HG03280 (cell line): Measurements from ENCODE around the gene IGF1R.
A peak's percentile ranks its signal among the peaks of the same experiment; 100 is the strongest.
"Not testable (repeated sequence)": the region's sequence is repeated elsewhere in the genome, so short reads cannot be mapped to it uniquely, and the experiment has no call there.

Experiments
- ATAC-seq: cut with Tn5 transposase; IDR thresholded peaks from one replicate; pipeline ENCODE4 v1.9.1; 2021; ENCODE audit warnings: mild to moderate bottlenecking, moderate library complexity; ENCODE audit not compliant: unreplicated experiment

Gene IGF1R

DNA sequence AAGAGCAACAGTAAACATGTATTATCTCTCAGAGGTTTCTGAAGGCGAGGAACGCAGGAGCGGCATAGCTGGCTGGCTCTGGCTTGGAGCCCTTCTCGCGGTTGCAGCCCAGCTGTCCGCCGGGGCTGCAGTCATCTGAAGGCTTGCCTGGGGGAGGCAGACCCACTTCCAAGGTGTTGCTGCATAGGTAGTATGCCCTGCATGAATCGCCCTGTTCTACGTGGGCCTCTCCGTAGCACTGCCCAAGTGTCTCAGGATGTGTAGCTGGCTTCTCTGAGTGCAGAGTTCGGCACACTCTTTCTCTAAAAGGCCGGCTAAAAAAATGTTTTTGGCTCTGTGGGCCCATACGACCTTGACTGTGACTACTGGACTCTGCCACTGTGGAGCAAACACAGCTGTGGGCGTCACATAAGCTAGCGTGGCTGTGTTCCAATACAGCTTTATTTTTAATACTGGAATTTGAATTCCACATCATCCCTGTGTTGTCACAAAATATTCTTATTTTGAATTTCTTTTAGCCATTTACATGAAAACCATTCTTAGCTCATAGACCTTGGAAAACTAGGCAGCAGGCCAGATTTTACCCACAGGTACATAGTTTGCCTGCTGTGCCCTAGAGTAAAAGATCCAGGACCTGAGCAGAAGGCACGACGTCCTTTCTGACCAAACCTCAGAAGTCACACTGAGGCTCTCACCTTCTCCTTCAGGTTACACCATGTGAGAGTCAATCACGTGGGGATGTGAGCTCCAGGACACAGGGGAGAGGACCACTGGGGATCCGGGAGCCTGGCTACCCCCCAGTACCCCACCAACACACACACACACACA lies 303.4 kb downstream of the IGF1R start:
- no peak for ATAC-seq

DNA sequence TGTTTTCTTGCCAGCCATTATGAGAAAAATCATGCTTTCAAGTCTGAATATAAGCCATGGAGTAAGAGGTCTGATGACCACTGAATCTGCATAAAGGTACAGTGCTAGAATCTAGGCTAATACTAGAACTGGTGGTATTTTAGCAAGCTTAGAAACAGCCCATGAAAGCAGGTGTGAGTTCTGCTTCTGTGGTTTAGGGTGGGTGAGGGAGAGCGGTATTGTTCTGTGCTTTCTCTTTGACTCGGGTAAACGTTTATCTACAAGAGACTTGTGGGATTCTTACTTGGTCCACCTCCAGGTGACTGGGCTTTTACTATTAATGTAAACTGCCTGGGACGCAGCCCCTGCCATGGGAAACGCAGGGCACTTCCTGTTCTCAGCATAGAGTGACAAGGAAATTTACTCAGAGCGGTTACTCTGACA lies 304.1 kb downstream of the IGF1R start:
- ATAC-seq, result peak; percentile 97

DNA sequence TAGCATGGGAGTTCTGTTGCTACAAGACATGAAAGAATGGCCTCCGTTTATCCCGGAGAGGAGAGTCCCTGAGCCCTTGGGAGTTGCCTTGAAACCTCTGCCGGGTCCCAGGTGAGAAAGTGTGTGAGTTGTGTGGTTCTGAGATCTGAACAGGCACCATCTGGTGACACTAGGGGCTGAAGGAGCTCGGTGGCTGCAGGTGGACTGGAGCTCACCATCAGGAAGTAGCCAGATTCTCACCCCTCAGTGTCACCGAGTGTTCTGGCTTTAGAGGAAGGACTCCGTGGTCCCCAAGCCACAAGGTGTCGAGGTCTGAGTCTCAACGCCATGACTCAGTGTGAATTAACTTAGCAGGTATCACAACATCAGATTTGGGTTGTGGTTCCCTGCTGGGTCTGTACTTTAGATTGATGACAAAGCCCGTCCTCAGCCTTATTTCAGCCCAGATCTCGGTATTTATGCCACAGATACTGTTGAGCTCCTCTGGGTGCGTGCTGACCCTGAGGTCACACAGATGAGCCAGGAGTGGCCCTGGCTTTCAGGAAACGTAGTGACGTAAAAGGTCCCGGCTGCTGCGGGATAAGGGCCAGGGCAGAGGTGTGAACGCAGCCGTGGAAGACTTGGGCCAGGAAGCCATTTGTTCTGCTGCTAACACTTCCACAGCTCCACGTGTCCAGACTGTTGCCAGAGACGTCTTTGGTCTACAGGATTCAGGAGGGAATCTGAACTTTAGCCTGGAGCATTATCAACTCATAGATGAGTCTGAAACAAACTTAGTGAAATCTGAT lies 304.9 kb downstream of the IGF1R start:
- peak; percentile 36 for ATAC-seq

DNA sequence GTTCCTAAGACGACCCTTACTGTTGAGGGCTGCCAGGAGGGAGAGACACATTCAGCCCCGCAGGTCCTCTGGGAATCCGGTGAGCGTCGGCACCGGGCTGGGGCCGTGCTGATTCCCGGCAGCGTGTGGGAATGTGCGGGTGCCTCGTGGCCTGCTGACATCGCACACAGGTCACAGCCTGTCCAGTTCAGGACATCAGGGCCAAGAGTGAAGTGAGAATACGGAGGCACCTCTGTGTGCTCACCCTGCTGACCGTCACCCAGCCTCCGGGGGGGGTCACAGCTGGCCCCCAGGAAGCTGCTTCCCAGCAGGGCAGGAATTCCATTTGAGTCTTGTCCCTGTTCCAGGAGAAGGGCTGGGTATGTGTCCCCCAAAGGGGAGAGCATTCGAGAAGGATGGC lies 305.6 kb downstream of the IGF1R start:
- ATAC-seq, result no peak

DNA sequence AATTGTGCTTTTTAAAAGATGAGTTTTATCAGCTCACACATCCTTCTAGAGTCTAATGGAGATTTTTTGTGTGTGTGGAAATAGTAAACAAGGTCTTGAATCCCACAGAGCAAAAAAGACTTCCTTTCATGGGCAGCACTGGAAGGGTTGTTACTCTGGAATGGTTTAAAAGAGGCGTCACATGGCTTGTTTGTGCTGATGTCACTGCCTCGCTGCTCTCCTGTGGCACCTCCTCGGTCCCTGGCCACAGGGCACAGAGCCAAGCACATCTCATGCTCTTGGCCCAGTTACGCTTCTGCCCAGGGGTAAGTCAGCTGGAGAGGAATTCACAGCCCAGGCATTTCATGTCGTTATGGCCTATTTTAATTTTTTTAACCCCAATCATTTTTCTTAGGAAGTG lies 306.1 kb downstream of the IGF1R start:
- ATAC-seq, result no peak

DNA sequence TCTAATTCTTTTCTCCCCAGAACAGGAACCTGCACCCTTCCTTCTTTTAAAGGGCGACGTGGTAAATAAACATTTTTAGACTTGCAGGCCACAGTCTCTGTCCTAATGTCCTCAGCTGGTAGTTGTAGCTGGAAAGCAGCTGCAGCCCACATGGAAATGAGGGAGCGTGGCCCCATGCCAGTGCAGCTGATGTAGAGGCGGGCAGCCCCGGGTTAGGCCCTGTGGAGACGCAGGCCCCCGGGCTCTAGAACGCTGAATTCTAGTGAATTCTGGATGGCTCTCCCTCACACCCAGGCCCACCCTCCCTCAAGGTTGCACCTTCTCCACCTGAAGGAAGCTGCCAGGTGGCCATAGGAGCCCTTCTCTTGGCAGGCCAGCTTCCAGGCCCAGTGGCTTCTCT lies 307.0 kb downstream of the IGF1R start:
- no peak for ATAC-seq

DNA sequence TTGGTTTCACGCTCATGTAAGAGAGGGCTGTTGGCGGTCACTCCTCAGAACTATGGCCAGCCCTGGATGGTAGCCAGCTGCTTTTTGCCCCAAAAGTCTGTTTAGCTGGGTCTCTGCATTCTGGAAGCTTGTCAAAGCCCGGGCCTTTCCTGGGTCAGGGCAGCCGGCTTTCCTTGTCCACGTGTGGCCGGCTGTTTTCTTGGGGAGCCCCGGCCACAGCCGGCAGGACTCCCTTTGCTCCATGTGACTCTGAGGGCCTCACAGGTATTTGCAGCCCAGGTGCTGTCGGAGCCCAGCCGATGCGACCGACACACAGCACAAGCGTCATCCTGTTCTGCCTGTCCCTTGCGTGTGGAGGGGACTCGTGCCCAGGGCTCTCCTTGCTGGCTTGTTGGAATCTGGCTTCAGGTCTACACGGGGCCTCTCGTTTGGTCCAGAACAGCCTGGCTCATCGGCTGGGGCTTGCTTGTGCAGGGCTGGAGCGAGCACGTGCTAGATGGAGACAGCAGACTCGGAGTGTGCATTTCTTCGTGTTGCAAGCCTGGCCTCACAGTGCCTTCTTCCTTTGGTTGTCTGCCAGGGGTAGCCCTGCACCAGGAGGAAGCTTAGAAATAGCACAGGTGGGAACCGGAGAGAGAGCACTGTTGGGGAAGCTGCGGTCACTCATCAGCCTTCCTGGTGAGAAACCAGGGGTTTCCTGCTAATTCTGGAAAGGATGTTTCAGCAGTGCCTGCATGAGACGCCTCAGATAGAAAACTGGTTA lies 307.8 kb downstream of the IGF1R start:
- ATAC-seq, result no peak

DNA sequence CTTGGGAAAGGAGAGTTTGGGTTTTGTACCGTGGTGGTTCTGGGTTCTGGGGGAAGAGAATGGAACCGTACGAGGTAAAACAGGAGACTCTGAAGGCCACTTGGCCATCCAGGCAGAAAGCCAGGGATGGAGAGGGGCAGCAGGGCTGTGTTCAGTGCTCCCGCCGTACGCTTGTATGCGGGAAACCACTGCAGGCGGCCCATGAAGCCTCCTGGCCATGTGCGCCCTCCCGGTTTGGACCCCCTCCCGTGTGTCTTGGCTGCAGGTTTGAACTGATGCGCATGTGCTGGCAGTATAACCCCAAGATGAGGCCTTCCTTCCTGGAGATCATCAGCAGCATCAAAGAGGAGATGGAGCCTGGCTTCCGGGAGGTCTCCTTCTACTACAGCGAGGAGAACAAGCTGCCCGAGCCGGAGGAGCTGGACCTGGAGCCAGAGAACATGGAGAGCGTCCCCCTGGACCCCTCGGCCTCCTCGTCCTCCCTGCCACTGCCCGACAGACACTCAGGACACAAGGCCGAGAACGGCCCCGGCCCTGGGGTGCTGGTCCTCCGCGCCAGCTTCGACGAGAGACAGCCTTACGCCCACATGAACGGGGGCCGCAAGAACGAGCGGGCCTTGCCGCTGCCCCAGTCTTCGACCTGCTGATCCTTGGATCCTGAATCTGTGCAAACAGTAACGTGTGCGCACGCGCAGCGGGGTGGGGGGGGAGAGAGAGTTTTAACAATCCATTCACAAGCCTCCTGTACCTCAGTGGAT lies 308.6 kb downstream of the IGF1R start:
- no peak for ATAC-seq

DNA sequence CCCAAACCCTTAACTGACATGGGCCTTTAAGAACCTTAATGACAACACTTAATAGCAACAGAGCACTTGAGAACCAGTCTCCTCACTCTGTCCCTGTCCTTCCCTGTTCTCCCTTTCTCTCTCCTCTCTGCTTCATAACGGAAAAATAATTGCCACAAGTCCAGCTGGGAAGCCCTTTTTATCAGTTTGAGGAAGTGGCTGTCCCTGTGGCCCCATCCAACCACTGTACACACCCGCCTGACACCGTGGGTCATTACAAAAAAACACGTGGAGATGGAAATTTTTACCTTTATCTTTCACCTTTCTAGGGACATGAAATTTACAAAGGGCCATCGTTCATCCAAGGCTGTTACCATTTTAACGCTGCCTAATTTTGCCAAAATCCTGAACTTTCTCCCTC lies 309.3 kb downstream of the IGF1R start:
- no peak for ATAC-seq

DNA sequence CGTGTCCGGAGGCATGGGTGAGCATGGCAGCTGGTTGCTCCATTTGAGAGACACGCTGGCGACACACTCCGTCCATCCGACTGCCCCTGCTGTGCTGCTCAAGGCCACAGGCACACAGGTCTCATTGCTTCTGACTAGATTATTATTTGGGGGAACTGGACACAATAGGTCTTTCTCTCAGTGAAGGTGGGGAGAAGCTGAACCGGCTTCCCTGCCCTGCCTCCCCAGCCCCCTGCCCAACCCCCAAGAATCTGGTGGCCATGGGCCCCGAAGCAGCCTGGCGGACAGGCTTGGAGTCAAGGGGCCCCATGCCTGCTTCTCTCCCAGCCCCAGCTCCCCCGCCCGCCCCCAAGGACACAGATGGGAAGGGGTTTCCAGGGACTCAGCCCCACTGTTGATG lies 309.7 kb downstream of the IGF1R start:
- ATAC-seq, result no peak

DNA sequence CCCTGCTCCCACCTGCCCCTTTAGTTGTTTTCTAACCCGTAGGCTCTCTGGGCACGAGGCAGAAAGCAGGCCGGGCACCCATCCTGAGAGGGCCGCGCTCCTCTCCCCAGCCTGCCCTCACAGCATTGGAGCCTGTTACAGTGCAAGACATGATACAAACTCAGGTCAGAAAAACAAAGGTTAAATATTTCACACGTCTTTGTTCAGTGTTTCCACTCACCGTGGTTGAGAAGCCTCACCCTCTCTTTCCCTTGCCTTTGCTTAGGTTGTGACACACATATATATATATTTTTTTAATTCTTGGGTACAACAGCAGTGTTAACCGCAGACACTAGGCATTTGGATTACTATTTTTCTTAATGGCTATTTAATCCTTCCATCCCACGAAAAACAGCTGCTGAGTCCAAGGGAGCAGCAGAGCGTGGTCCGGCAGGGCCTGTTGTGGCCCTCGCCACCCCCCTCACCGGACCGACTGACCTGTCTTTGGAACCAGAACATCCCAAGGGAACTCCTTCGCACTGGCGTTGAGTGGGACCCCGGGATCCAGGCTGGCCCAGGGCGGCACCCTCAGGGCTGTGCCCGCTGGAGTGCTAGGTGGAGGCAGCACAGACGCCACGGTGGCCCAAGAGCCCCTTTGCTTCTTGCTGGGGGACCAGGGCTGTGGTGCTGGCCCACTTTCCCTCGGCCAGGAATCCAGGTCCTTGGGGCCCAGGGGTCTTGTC lies 310.7 kb downstream of the IGF1R start:
- ATAC-seq, result no peak

DNA sequence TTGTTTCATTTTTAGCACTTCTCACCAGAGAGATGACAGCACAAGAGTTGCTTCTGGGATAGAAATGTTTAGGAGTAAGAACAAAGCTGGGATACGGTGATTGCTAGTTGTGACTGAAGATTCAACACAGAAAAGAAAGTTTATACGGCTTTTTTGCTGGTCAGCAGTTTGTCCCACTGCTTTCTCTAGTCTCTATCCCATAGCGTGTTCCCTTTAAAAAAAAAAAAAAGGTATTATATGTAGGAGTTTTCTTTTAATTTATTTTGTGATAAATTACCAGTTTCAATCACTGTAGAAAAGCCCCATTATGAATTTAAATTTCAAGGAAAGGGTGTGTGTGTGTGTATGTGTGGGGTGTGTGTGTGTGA lies 311.3 kb downstream of the IGF1R start:
- ATAC-seq, result no peak

DNA sequence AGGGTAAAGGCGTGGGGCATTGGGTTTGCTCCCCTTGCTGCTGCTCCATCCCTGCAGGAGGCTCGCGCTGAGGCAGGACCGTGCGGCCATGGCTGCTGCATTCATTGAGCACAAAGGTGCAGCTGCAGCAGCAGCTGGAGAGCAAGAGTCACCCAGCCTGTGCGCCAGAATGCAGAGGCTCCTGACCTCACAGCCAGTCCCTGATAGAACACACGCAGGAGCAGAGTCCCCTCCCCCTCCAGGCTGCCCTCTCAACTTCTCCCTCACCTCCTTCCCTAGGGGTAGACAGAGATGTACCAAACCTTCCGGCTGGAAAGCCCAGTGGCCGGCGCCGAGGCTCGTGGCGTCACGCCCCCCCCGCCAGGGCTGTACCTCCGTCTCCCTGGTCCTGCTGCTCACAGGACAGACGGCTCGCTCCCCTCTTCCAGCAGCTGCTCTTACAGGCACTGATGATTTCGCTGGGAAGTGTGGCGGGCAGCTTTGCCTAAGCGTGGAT lies 312.3 kb downstream of the IGF1R start:
- ATAC-seq, result no peak

DNA sequence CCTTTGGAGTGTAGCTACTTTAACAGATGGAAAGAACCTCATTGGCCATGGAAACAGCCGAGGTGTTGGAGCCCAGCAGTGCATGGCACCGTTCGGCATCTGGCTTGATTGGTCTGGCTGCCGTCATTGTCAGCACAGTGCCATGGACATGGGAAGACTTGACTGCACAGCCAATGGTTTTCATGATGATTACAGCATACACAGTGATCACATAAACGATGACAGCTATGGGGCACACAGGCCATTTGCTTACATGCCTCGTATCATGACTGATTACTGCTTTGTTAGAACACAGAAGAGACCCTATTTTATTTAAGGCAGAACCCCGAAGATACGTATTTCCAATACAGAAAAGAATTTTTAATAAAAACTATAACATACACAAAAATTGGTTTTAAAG lies 315.1 kb downstream of the IGF1R start:
- ATAC-seq, result no peak

DNA sequence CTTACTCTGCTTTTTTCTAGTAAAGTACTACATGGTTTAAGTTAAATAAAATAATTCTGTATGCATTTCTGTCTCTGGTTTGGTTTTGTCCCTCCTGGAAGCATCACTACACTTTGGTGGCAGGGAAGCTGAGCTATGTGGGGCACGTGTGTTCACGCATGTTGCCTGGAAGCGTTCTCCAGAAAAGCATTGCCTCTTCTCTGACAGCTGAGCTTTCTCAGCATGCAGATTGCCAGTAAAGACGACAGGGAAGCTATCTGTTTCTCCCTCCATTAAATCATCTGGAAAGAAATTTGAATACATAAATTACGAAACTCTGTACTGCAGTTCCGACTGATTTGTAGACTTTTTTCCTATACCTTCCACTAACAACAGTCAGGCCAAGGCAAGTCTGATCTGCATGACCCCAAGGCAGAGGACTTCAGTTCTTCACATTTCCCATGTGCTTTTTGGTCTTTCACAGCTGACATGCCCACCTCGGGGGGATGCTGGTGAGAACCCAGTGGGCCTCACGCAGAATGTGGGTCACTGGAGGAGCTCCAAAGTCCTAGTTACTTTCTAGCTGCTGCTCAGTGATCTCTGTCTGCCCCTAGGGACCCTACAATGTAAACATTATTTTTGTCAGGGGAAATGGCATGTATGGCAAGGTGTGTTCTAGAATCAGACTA lies 316.3 kb downstream of the IGF1R start:
- no peak for ATAC-seq

DNA sequence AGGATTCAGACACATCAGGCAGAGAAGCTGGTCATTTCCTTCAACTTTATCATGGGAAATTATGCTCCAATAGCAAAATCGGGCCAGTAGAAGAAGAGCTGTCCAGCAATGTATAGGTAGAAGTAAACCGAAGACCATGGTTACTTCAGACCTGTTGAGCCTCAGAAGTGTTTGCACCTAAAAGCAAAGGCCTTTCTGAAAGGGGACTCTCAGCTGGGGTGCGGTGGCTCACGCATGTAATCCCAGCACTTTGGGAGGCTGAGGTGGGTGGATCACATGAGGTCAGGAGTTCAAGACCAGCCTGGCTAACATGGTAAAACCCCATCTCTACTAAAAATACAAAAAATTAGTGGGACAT lies 316.8 kb downstream of the IGF1R start:
- not testable (repeated sequence) for ATAC-seq

DNA sequence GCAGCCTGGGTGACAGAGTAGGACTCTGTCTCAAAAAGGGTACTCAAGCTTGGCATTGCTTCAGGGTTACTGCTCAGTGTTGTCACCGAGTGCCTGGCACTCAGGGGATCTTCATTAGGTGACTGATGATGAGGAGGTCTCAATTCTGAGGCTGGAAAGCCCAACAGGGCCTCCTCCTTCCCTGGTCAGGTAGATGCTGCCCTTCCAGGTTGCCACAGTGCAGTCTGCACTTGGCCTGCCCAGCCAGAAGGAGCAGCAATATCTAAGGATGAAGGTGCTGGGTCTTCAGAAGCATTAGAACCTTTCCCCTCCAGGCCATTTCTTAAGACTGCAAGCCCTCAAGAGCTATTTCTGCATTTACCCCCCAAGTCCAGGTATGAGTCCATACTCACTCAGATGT lies 317.3 kb downstream of the IGF1R start:
- no peak for ATAC-seq

DNA sequence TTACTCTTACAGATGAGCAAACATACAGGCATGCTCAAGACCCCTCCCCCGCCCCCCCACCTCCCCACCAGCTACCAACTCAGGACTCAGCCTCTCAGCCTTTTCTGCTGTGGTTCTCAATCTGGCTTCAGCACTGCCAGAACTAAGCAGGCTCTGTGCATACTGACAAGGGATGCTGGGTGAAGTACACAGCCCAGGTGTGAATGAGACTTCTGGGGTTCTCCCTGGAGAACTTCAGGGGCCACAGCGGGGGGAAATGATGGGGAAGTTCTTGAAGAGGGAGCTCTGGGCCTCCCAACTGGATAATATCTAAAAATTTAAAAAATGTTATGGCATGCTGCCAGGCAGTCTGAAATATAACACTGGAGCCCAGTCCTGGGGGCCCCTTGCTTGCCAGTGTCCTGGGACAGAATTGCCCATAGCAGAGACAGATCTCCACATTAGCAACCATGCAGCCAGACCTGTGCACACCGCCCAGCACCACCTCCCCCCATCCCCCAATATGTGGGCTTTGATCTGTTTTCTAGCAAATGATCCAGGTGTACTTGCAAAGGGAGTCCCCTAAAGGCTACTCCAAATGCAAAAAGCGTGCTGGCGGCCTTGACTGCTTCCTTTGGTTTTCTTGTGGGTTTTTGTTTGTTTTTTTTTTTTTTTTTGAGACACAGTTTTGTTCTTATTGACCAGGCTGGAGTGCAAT lies 317.9 kb downstream of the IGF1R start:
- ATAC-seq, result no peak

DNA sequence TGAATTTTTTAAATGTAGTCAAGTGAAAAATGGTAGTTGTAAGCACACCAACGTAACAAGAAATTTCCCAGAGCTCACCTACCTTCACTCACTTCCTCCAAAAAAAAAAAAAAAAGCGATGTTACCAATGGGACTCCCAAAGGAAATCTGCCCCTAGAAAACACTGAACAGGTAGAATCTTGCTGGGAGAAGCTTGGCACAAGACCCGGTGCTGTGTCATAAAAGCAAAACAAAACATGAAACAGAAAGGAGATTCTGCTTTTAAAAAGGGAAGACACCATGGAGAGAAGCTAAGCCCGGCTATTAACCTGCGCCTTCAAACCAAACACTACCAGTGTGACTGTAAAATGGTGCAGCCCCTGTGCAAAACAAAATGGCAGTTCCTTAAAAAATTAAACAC lies 318.8 kb downstream of the IGF1R start:
- ATAC-seq, result no peak
